ENCODE measurements around the gene C1orf74.
"Not testable (repeated sequence)": the region's sequence is repeated elsewhere in the genome, so short reads cannot be mapped to it uniquely, and the experiment has no call there.

The C1orf74 gene

GRCh38 chr1:209805341-209805781 is 21.0 kb upstream of the C1orf74 start:
- no peak for DNase-seq

DNA sequence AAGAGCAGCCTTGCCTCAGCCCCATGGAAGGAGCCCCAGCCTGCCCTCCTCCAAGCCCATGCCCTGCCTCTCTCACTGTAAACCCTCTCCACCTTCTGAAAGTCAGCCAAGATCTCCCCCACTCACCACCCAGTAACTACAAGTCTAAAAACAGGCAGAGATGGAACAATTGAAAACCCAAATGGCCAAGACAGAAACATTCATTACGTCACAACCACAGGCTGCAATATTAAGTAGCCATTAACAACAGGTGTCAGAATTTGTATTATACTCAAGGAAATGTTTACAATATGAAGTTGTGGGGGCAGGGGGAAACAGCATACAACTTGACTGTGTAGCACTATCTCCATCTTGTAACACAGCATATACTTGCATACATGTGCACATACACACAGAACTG is 19.2 kb upstream of the C1orf74 start:
- DNase-seq: no peak

DNA sequence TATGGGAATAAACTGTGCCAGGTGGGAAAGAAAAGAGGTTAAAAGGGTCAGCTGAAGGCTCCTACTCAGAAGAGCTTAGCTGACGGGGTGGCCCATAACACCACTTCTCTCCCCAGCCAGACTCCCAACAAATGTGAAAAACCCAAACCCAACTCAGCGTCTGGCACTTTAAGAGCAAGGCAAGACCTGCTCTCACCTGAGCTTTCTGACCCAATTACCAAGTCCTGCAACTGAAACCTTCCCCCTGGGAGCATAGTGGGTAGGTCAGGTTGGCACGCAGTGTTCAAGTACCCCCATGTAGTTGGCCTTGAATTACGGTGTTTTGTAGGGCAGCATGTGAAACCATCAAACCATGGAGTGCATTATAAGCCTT is 18.4 kb upstream of the C1orf74 start:
- DNase-seq: no peak

GRCh38 chr1:209802117-209802779 is 17.9 kb upstream of the C1orf74 start:
- no peak for DNase-seq

- DNase-seq: peak; percentile 28 to 83
These were observed 16.9 kb upstream of the C1orf74 start for GRCh38 chr1:209800984-209801834.

GRCh38 chr1:209797978-209798639 is 13.8 kb upstream of the C1orf74 start:
- no peak for DNase-seq

GRCh38 chr1:209793711-209794110 is 9.4 kb upstream of the C1orf74 start:
- DNase-seq: not testable (repeated sequence)

DNA sequence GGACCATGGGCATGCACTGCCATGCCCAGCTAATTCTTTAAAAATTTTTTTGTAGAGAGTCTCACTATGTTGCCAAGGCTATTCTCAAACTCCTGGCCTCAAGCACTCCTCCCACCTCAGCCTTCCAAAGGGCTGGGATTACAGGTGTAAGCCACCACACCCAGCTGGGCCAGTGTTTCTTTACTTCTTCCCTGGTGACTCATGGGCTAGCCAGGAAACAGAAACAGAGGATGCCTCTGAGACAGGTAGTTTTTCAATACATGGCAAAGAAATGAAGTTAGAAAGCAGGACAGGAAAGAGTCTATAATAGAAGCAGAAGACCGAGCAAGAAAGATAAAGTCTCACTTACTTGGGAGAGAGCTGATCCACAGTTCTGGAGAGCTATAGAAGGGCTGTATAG is 7.6 kb upstream of the C1orf74 start:
- DNase-seq: no peak

DNA sequence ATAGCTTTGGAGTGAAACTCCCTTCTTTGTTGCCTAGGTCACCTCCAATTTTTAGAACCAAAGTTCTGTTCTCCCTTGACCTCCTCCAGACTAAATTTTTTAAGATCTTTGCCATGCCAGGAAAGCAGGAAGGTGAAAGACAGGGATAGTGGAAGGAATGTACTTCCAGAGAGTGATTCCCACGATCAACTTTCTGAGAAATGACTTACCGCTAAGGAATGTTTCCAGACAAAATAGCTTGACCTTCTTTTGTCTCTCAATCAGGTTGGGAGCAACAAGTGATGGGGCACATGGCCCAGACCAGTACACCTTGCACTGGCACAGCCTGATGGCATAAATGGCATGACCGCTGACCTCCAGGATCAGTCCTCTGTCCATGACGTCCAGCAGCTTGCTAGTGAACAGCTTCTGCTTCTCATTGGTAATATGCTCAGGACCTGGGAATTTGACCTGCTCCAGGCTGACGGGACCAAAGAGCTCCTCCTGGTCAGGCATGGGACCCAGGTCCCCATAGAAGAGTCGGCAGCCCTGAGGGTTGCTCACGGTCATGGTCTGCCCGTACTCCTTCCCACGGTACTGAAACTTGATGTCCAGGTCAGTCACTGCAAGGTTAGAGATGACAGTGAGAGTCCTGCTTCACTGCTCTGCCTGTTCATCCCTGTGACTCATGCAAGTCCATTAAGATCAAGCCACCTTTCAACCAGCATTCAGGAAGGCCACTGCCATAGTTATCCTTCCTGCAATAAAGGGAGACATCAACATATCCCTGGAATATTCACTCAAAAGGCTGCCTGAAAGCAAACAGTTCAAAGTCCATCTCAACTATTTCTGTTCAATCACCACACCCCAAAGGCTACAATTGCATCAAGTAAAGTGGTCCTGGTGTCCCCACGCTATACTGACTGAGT is 6.2 kb upstream of the C1orf74 start:
- no peak for DNase-seq

DNA sequence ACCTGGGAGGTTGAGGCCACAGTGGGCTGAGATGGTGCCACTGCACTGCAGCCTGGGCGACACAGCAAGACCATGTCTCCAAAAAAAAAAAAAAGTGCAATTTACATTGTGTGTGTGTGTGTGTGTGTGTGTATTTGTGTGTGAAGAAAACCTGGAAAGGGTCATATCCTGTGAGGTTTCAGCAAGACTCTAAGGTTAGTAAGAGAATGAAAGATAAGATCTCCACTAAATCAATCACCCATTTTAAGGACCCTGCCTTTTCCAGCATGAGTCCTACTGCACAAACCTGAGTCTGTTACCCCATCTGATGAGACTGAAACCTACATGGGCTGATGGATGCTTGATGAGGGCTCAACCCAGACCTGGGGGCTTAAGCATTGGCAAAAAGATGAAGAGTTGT is 4.9 kb upstream of the C1orf74 start:
- no peak for DNase-seq

- no peak for DNase-seq
These were observed 3.2 kb upstream of the C1orf74 start for GRCh38 chr1:209787551-209787950.

- DNase-seq: no peak
These were observed 1.8 kb upstream of the C1orf74 start for GRCh38 chr1:209786146-209786545.

GRCh38 chr1:209785592-209785991 is 1.2 kb upstream of the C1orf74 start:
- no peak for DNase-seq

GRCh38 chr1:209783386-209783785 is 973 bp downstream of the C1orf74 start:
- DNase-seq: no peak

DNA sequence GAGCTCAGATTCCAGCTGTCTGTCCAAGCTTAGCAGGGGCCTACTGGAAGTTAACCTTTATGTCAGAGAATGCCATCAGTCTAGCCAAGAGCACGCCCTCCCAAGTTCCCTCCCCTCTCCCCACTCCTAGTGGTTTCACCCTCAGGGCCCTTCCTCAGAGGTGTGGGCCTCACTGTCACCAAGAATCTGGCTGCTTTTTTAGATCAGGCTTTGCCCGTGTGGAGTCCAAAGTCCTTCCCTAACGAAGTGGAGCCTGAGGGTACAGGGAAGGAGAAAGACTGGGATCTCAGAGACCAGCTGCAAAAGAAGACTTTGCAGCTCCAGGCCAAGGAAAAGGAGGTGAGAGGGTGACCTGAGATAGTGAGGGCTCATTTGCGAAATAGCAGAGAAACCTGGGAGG is 4.1 kb downstream of the C1orf74 start:
- DNase-seq: no peak

GRCh38 chr1:209778102-209778501 is 6.3 kb downstream of the C1orf74 start:
- DNase-seq: no peak

- DNase-seq: no peak
These were observed 6.8 kb downstream of the C1orf74 start for GRCh38 chr1:209777587-209777986.

GRCh38 chr1:209775678-209776077 is 8.7 kb downstream of the C1orf74 start:
- no peak for DNase-seq

- no peak for DNase-seq
These were observed 9.8 kb downstream of the C1orf74 start for GRCh38 chr1:209774592-209774991.

GRCh38 chr1:209772126-209772525 is 12.2 kb downstream of the C1orf74 start:
- DNase-seq: no peak

DNA sequence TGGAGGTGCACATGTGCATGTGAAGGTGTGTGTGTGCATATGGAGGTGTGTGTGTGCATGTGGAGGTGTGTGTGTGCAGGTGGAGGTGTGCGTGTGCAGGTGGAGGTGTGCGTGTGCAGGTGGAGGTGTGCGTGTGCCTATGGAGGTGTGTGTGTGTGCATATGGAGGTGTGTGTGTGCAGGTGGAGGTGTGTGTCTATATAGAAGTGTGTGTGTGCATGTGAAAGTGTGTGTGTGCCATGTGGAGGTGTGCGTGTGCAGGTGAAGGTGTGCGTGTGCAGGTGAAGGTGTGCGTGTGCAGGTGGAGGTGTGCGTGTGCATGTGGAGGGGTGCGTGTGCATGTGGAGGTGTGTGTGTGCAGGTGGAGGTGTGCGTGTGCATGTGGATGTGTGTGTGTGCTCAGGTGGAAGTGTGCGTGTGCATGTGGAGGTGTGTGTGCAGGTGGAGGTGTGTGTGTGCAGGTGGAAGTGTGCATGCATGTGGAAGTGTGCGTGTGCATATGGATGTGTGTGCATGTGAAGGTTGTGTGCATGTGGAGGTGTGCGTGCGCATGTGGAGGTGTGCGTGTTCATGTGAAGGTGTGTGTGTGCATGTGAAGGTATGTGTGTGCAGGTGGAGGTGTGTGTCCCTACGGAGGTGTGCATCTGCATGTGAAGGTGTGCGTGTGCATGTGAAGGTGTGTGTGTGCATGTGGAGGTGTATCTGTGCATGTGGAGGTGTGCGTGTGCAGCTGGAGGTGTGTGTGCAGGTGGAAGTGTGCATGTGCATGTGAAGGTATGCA is 13.5 kb downstream of the C1orf74 start:
- DNase-seq: no peak

DNA sequence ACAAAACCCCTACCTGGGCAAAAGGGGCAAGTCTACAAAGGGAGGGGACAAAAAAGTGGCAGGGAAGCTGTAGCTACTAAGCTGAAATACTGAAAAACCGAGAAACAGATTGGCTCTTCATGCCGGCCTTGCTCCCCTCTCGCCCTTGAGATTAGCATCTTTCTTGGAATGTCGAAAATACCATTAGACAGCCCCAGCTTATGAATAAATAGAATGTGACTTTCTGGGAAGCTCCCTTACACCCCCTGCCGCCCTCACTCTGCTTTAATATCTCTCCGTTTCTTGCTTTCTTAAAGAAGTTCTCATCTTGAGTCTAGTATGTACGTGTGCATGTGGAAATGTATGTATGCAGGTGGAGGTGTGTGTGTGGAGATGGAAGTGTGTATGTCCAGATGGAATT is 14.4 kb downstream of the C1orf74 start:
- DNase-seq: no peak

Data from cerebellar nuclear complex (tissue), 1 donor.